ENCODE data around the gene GPC5. TPM values are rescaled to one million over a fixed set of nuclear protein-coding genes. Genes with fewer than 3 reads are reported as not detected.

The GPC5 gene
- total RNA-seq, 1 donor from 2014 or later: 0.99 TPM

GRCh38 chr13:92589955-92590354 lies 1191.5 kb downstream of the GPC5 start:
- H3K27ac Mint-ChIP-seq (ENCODE audit: unreplicated experiment): no peak overlapping the region

GRCh38 chr13:92590503-92590908 lies 1192.1 kb downstream of the GPC5 start:
- Mint-ChIP-seq H3K36me3 (ENCODE audit: low read depth) (no peaks in the 10 kb centered on the region), H3K4me1 (ENCODE audit: low read depth) (peaks cover 6% of the 10 kb centered on the region), H3K27me3 (ENCODE audit: low read depth) (no peaks in the 10 kb centered on the region), H3K27ac (ENCODE audit: unreplicated experiment) (no peak overlapping the region), H3K9me3 (ENCODE audit: low read depth) (peaks cover 11% of the 10 kb centered on the region), H3K4me3 (ENCODE audit: unreplicated experiment) (no peak overlapping the region)
- TF ChIP-seq CTCF (IDR thresholded peaks at IDR 0.05): no peak
- DNase-seq (ENCODE audit: low spot score): no peak

More at GRCh38 chr13:92589955-92590354, 1191.5 kb downstream of the GPC5 start:
- Mint-ChIP-seq H3K4me1 (ENCODE audit: low read depth) (peaks cover 6% of the 10 kb centered on the region), H3K27me3 (ENCODE audit: low read depth) (no peaks in the 10 kb centered on the region), H3K36me3 (ENCODE audit: low read depth) (no peaks in the 10 kb centered on the region), H3K4me3 (ENCODE audit: unreplicated experiment) (no peak overlapping the region), H3K9me3 (ENCODE audit: low read depth) (peaks cover 13% of the 10 kb centered on the region)
- no peak for DNase-seq (ENCODE audit: low spot score)
- no peak for TF ChIP-seq CTCF (IDR thresholded peaks at IDR 0.05)

GRCh38 chr13:92591117-92591516 lies 1192.7 kb downstream of the GPC5 start:
- Mint-ChIP-seq H3K36me3 (ENCODE audit: low read depth) (no peaks in the 10 kb centered on the region), H3K27ac (ENCODE audit: unreplicated experiment) (no peak overlapping the region), H3K4me3 (ENCODE audit: unreplicated experiment) (no peak overlapping the region), H3K9me3 (ENCODE audit: low read depth) (peaks cover 9% of the 10 kb centered on the region), H3K27me3 (ENCODE audit: low read depth) (no peaks in the 10 kb centered on the region), H3K4me1 (ENCODE audit: low read depth) (peaks cover 6% of the 10 kb centered on the region)
- no peak for DNase-seq (ENCODE audit: low spot score)
- TF ChIP-seq CTCF (IDR thresholded peaks at IDR 0.05): no peak

- Mint-ChIP-seq H3K36me3 (ENCODE audit: low read depth) (no peaks in the 10 kb centered on the region), H3K4me3 (ENCODE audit: unreplicated experiment) (no peak overlapping the region), H3K27me3 (ENCODE audit: low read depth) (no peaks in the 10 kb centered on the region), H3K9me3 (ENCODE audit: low read depth) (peaks cover 9% of the 10 kb centered on the region), H3K27ac (ENCODE audit: unreplicated experiment) (no peak overlapping the region), H3K4me1 (ENCODE audit: low read depth) (peaks cover 6% of the 10 kb centered on the region)
- TF ChIP-seq CTCF (IDR thresholded peaks at IDR 0.05): no peak
- DNase-seq (ENCODE audit: low spot score): no peak
These were observed 1194.3 kb downstream of the GPC5 start for GRCh38 chr13:92592757-92593156.

GRCh38 chr13:92602560-92602959 lies 1204.1 kb downstream of the GPC5 start:
- Mint-ChIP-seq H3K27ac (ENCODE audit: unreplicated experiment) (no peak overlapping the region), H3K4me3 (ENCODE audit: unreplicated experiment) (no peak overlapping the region), H3K27me3 (ENCODE audit: low read depth) (peaks cover 9% of the 10 kb centered on the region), H3K36me3 (ENCODE audit: low read depth) (no peaks in the 10 kb centered on the region), H3K9me3 (ENCODE audit: low read depth) (no peaks in the 10 kb centered on the region), H3K4me1 (ENCODE audit: low read depth) (no peaks in the 10 kb centered on the region)
- no peak for DNase-seq (ENCODE audit: low spot score)
- TF ChIP-seq CTCF (IDR thresholded peaks at IDR 0.05): no peak

Measured in chondrocyte (in vitro differentiated cells).